ENCODE results near the gene PDE1C.

Gene PDE1C

GRCh38 chr7:31767686-31768358 lies 302.4 kb downstream of the PDE1C start:
- DNase-seq (ENCODE audit: low spot score in 2 of 2) (no peak), ATAC-seq (no peak)
- Mint-ChIP-seq H3K4me3 (no peak overlapping the region), H3K4me1 (no peaks in the 10 kb centered on the region), H3K36me3 (no peaks in the 10 kb centered on the region), H3K9me3 (peaks cover 15% of the 10 kb centered on the region), H3K27ac (no peak overlapping the region)

DNA sequence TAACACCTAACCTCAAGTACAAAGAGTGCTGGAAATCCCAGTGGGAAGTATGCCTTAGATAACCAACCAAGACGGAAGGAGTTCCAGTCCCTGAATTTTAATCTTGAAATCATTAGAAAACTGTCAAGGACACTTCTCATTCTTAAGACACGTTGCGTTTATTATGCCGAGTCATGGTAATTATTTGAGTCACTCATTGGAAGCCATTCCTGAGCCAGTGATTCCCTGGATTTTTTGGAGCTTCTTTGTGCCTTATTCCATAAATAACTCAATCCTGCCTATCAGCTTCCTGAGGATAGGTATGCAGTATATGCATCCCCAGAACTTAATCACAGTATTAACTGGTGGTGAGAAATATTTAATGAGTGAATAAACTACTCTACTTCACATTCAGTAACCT lies 305.7 kb downstream of the PDE1C start:
- Mint-ChIP-seq H3K9me3 (peaks cover 13% of the 10 kb centered on the region), H3K27ac (no peak overlapping the region), H3K4me1 (no peaks in the 10 kb centered on the region), H3K4me3 (no peak overlapping the region), H3K36me3 (no peaks in the 10 kb centered on the region)
- ATAC-seq = no peak
- DNase-seq (ENCODE audit: low spot score in 2 of 2) = no peak

DNA sequence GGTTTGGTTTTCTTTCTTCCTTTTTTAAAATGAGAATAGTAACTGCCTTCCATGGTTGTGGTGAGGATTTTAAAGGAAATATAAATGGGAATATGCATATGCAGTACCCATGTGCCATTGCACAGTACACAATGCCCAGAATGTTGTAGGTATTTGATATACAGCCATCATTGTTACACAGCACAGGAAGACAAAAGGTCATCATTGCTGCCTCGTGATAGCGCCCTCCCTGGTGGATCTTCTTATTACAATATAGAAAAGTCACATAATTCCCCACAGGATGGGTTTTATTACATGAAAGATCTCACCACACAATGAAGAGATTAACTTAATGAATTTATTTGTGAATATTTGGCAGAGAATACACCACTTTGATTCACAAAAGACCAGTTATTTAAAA lies 306.7 kb downstream of the PDE1C start:
- no peak for ATAC-seq
- Mint-ChIP-seq H3K36me3 (no peaks in the 10 kb centered on the region), H3K27ac (no peak overlapping the region), H3K4me3 (no peak overlapping the region), H3K4me1 (no peaks in the 10 kb centered on the region), H3K9me3 (peaks cover 12% of the 10 kb centered on the region)
- no peak for DNase-seq (ENCODE audit: low spot score in 2 of 2)

DNA sequence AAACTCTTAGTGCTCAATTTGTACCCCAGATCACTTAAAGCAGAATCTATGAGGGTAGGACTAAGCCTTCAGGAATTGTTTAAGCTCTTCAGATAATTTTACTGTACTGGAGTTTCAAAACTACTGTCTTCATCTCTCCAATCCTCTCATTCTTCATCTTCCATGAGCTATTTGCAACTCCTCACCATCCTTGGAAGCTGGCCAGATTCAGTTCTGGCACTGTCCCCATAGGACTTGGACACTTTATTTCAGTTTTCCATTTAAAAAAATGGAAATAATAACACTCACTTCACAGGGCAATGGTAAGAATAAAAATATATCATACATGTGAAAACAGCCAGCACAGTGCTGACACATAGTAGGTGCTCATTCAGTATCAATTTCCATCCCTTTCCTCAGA lies 308.6 kb downstream of the PDE1C start:
- no peak overlapping the region for H3K27ac Mint-ChIP-seq
- DNase-seq (ENCODE audit: low spot score in 2 of 2) = no peak
- H3K4me3 Mint-ChIP-seq = no peak overlapping the region
- H3K36me3 Mint-ChIP-seq = no peaks in the 10 kb centered on the region
- peaks cover 7% of the 10 kb centered on the region for H3K9me3 Mint-ChIP-seq
- no peak for ATAC-seq
- H3K4me1 Mint-ChIP-seq = no peaks in the 10 kb centered on the region

DNA sequence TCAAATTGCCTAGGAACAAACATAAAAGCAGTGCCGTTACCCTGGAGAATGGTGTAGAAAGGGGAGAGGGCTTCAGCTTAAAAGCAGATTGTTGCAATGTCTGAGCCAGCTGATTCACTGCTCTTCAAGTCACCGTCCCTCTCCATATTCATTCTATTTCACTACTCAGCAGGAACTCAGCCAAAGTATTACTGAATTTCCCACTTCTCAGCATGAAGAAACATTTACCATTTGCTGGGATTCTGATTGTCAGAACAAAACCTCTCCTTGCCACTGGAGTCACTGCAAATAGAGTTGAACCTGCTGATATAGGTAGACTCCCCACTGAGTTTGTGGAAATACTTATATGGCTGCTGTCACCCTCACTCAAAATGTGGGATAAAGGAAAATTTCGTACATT lies 311.5 kb downstream of the PDE1C start:
- no peaks in the 10 kb centered on the region for H3K4me1 Mint-ChIP-seq
- H3K27ac Mint-ChIP-seq = no peak overlapping the region
- DNase-seq (ENCODE audit: low spot score in 2 of 2) (no peak), ATAC-seq (no peak)
- peaks cover 7% of the 10 kb centered on the region for H3K9me3 Mint-ChIP-seq
- no peaks in the 10 kb centered on the region for H3K36me3 Mint-ChIP-seq
- H3K4me3 Mint-ChIP-seq = no peak overlapping the region

DNA sequence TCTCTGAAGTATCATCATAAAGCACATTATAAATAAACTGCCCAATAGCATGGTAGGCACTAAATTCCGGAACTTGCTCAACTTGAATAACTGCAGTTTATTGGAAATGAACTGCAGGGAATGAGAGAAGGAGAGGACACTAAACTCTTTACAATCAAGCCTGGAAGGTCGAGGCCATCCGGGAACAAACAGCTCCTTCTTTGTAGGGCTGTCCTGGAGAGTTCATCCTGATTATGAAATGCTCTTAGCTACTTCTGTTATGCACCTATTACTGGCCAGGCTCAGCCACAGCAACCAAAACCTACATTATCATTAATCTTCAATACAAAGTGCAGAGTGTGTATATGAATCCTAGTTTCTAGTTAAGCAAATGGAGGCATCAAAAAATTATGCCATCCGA lies 318.5 kb downstream of the PDE1C start:
- Mint-ChIP-seq H3K4me1 (no peaks in the 10 kb centered on the region), H3K27ac (no peak overlapping the region)
- no peak for ATAC-seq

DNA sequence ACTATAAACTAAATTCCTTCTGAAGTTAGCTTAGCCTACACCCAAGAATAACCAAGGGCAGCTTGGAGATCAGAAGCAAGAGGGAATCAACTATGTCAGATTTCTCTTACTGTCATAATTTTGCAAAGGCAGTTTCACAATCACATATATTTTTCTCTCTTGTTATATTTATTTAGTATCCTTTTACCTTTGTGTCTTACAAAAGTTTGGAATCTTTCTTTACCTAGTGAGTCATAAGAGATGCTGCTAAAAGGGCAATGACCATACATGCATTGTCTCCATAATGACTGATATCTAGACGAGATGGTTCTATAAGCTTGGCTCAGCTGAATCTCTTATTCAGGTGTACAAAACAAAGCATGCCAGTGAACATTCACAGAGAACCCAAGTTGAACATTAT lies 322.1 kb downstream of the PDE1C start:
- Mint-ChIP-seq H3K4me3 (no peak overlapping the region), H3K4me1 (no peaks in the 10 kb centered on the region)
- DNase-seq (ENCODE audit: low spot score in 2 of 2) = no peak

More for the DNA sequence above, 318.5 kb downstream of the PDE1C start:
- H3K36me3 Mint-ChIP-seq = no peaks in the 10 kb centered on the region
- DNase-seq (ENCODE audit: low spot score in 2 of 2) = no peak
- H3K9me3 Mint-ChIP-seq = peaks cover 3% of the 10 kb centered on the region
- no peak overlapping the region for H3K4me3 Mint-ChIP-seq

DNA sequence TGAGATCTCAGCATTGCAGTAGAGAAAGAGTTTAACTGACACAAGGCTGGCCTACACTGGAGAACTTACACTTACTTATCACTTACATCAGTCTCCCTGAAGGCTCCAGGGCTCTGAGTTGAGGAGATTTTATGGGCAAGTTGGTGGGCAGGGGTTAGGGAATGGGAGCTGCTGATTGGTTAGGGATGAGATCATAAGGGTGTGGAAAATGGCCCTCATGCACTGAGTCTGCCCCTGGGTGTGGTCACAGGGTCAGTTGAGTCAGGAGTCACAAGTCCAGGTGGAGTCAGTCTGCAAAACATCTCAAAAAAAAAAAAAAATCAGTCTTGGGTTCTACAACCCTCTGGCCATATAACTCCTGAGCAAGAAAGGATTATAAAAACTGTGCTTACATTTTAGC lies 322.7 kb downstream of the PDE1C start:
- Mint-ChIP-seq H3K9me3 (peaks cover 7% of the 10 kb centered on the region), H3K4me3 (no peak overlapping the region), H3K4me1 (no peaks in the 10 kb centered on the region), H3K27ac (no peak overlapping the region), H3K36me3 (no peaks in the 10 kb centered on the region)
- DNase-seq (ENCODE audit: low spot score in 2 of 2) = no peak
- ATAC-seq = no peak

More for the DNA sequence above, 322.1 kb downstream of the PDE1C start:
- Mint-ChIP-seq H3K36me3 (no peaks in the 10 kb centered on the region), H3K27ac (no peak overlapping the region), H3K9me3 (peaks cover 3% of the 10 kb centered on the region)
- ATAC-seq = no peak

GRCh38 chr7:31744294-31744874 lies 325.8 kb downstream of the PDE1C start:
- no peaks in the 10 kb centered on the region for H3K36me3 Mint-ChIP-seq
- peaks cover 7% of the 10 kb centered on the region for H3K9me3 Mint-ChIP-seq
- no peak overlapping the region for H3K27ac Mint-ChIP-seq
- DNase-seq (ENCODE audit: low spot score in 2 of 2) (peak in 1 of 2 donors; percentile 48), ATAC-seq (no peak)
- no peaks in the 10 kb centered on the region for H3K4me1 Mint-ChIP-seq
- no peak overlapping the region for H3K4me3 Mint-ChIP-seq

DNA sequence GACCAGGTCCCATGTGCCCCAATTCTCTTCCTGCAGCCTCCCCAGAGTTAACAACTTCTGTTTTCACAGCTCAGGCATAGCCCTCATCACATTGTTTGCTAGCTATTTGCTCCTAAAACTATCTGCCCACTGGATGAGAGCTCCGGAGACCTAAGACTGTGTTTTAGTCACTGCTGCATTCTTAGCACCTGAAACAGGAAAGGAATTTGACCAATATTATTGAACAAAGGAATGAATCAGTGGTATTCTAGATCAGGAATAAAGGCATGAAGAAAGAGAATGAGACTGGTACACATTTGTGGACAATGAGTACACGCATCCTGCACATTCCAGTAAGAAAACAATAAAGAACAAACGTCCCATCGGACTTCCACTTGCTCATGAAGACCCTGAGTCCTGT lies 328.4 kb downstream of the PDE1C start:
- ATAC-seq = no peak
- H3K36me3 Mint-ChIP-seq = no peaks in the 10 kb centered on the region
- no peaks in the 10 kb centered on the region for H3K4me1 Mint-ChIP-seq
- no peak overlapping the region for H3K27ac Mint-ChIP-seq
- no peak overlapping the region for H3K4me3 Mint-ChIP-seq
- no peak for DNase-seq (ENCODE audit: low spot score in 2 of 2)
- peaks cover 9% of the 10 kb centered on the region for H3K9me3 Mint-ChIP-seq

GRCh38 chr7:31735991-31736982 lies 333.9 kb downstream of the PDE1C start:
- H3K9me3 Mint-ChIP-seq = peaks cover 10% of the 10 kb centered on the region
- no peaks in the 10 kb centered on the region for H3K36me3 Mint-ChIP-seq
- no peaks in the 10 kb centered on the region for H3K4me1 Mint-ChIP-seq
- DNase-seq (ENCODE audit: low spot score in 2 of 2) = no peak
- ATAC-seq = no peak
- H3K4me3 Mint-ChIP-seq = no peak overlapping the region
- H3K27ac Mint-ChIP-seq = no peak overlapping the region

DNA sequence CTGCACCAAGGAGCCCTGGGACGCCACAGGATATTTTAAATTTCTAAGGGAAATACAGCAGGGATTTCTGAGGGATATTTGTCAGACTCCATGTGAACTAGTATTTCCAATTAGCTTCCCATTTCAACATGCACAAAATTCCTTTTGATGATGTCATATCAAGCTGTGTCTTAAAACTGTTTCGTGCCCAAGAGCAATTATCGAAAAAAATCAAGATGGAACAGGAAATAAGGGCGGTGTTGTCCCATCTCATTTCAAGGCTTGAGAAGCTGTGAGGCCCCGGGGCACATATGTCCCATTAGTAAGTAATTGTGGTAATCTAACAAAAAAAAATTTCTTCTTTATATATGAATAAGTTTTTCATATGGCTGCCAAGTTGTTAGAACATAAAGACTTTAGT lies 335.8 kb downstream of the PDE1C start:
- no peak for ATAC-seq
- Mint-ChIP-seq H3K9me3 (peaks cover 11% of the 10 kb centered on the region), H3K36me3 (no peaks in the 10 kb centered on the region), H3K27ac (no peak overlapping the region), H3K4me3 (no peak overlapping the region), H3K4me1 (no peaks in the 10 kb centered on the region)
- DNase-seq (ENCODE audit: low spot score in 2 of 2) = no peak

- H3K27ac Mint-ChIP-seq = no peak overlapping the region
- ATAC-seq (no peak), DNase-seq (ENCODE audit: low spot score in 2 of 2) (no peak)
- H3K9me3 Mint-ChIP-seq = peaks cover 12% of the 10 kb centered on the region
- no peak overlapping the region for H3K4me3 Mint-ChIP-seq
- H3K36me3 Mint-ChIP-seq = no peaks in the 10 kb centered on the region
- no peaks in the 10 kb centered on the region for H3K4me1 Mint-ChIP-seq
Measured at GRCh38 chr7:31729195-31729804, 340.9 kb downstream of the PDE1C start.

GRCh38 chr7:31724696-31725095 lies 345.5 kb downstream of the PDE1C start:
- Mint-ChIP-seq H3K4me3 (no peak overlapping the region), H3K9me3 (peaks cover 3% of the 10 kb centered on the region), H3K4me1 (no peaks in the 10 kb centered on the region), H3K27ac (no peak overlapping the region), H3K36me3 (no peaks in the 10 kb centered on the region)
- DNase-seq (ENCODE audit: low spot score in 2 of 2) (no peak), ATAC-seq (no peak)

GRCh38 chr7:31720366-31720765 lies 349.8 kb downstream of the PDE1C start:
- ATAC-seq (no peak), DNase-seq (ENCODE audit: low spot score in 2 of 2) (no peak)
- no peak overlapping the region for H3K27ac Mint-ChIP-seq
- no peaks in the 10 kb centered on the region for H3K4me1 Mint-ChIP-seq
- H3K9me3 Mint-ChIP-seq = peaks cover 2% of the 10 kb centered on the region
- no peaks in the 10 kb centered on the region for H3K36me3 Mint-ChIP-seq
- no peak overlapping the region for H3K4me3 Mint-ChIP-seq
